T-helper 2 cell (primary cell): ENCODE results near the gene RFX2.

ENCODE experiments used
- DNase-seq, 5 experiments: peaks; one replicate each; pipeline versions ENCODE4 v3.0.0 to v3.0.0-alpha.2; 2012 to 2022

The RFX2 gene

DNA sequence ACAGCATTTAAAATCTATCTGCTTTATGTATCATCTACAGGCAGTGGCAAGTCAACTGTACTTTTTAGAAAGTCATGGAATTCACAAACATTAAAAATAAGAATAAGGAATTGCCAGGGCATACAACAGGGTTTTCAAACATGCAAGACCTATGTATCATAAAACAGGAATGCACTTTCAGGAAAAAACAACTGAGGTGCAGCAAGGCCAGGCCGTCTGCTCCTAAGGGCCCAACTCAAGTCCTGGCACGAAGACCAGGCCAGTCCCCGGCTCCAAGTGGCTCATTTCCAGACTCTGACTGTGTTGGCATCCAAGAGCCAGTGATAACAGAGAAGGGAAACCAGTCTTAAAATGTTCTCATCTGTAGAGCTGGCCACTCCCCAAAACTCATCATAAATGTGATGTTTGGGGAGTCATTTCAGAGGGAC, 7.1 kb downstream of the RFX2 start:
- no peak for DNase-seq

DNA sequence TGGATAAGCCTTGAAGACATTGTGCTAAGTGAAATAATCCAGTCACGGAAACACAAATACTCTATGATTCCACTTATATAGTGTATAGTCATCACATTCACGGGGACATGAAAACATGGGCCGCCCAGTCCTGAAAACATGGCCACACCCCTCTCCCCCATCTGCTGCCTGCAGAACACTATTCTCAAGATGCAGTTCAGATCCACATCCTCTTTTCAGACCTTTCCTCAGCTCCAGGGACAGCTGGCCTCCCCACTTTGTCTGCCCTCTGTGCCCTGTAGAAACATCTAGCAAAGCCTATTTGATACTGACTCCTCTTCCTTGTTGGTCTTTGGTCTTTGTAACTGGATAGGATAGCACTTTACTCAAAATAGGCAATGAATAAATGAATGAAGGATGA, 8.3 kb downstream of the RFX2 start:
- DNase-seq = no peak

DNA sequence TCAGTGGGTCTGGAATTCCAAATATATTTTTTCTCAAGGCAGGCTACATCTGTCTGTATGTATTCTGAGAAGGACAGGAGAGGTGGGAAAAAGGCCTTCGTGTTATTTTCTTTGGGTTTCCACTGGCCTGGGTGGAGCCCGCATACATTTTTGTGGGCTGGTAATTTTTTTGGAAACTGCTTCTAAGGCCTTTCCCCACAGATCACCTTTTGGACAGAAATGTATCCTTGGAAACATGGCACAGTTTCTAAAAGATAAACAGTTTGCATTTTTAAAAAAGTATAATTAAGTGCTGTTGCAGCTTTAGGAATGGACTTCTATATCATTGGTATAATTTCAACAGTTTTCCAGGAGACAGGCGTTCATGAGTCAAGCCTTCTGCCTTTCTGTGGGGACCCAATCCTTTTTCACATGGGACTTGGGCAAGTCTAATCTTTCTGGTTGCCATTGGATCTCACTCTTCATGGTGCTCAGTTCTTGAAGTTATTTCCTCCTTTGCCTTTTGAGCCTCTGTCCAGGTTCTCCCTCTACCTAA, 8.9 kb downstream of the RFX2 start:
- DNase-seq = no peak

DNA sequence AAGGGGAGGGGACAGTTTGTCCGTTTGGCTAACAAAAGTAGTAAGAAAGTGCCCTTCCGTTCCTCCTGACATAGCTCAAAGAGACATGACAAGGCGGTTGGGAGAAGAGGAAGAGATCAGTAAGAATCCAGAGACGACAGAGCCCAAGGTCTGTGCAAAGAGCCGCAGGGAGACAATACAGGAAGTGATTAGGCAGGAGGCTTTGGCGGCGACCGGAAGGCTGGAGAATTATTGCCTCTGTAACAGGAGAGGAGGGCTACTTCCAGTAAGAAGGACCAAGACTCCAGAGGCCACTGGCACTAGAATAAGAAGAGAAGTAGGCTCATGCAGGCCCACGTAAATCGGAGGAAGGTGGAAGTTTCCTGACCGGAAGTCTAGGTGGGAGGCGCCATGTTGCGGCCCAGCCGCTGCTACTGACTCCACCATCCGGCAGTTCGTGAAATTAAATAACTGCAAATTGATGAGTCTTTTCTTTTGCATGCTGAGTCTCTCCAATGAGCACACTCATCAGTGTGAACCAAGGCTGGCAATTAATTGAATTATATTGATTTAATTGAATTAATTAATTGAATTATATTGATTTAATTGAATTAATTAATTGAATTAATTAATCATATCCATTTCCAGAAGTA, 9.9 kb downstream of the RFX2 start:
- peak in 2 of 5 experiments; percentile 2 to 46 for DNase-seq

DNA sequence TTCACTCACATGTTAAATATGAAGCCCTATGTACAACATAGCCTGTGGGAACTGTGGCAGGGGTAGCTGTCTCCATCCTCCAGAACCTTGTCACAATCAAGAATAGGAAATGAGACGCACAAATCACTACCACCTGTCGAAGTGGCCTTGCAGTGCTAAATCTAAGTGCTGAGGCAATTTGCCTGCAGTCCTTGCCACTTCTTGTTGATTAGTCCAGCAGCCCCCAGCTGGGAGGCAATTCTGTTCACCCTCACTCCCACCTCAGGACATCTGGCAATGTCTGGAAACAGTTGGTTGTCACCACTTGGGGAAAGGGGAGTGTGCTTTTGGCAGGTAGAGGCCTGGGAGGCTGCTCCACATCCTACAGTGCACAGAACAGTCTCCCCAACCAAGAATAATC, 10.7 kb downstream of the RFX2 start:
- no peak for DNase-seq

DNA sequence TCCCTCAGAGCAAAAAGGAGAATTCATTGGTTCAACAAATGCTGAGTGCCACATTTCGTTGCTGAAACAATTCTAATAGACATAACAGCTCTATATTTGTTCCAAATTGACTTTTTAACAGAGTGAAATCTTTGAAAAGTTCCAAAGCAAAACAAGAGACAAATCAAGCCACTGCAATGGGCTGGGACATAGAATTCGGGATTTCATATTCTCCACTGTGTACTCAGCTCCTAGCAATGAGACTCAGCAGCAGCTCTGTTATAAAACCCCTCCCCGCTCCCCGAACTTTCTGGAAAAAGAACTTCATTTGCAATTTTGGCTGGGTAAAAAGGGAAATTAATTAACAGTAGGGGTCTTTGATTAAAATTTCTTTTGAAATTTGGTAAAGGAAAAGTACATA, 11.3 kb downstream of the RFX2 start:
- DNase-seq = no peak

DNA sequence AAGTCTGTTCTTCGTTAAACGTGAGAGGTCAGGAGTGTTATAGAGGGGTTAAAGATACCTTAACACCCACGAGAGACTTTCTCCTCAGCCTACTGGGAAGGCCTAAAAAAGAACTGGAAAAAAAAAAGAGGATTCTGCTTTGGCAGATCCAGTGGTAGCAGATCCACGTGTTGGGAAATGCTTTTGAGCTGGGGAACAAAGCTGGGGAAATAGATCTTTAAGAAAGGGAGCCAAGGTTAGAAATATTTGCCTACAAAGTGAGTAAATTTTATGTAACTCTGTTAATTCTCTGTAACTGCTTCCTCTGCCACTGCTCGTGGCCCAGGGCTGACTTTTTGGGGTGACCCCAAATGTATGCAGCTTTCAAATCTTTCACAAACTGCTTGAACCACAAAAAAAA, 11.7 kb downstream of the RFX2 start:
- no peak for DNase-seq

DNA sequence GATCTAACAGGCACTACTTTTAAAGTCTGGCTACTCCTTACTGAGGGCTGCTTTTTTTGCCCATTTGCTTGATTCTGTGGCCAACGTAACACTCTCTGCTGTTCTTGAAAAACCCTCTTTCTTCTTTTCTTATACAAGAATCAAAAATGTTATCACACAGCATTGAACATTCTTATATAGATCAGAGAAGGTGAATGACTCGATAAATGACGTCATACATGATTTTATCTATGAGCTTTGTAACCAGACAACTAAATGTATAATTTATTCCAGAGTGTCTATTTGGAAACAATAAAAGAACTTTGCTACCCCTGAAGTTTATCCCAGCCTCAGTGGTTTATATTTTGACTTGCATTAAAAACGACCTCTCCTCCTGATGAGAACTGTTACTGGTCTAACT, 12.4 kb downstream of the RFX2 start:
- DNase-seq = no peak

DNA sequence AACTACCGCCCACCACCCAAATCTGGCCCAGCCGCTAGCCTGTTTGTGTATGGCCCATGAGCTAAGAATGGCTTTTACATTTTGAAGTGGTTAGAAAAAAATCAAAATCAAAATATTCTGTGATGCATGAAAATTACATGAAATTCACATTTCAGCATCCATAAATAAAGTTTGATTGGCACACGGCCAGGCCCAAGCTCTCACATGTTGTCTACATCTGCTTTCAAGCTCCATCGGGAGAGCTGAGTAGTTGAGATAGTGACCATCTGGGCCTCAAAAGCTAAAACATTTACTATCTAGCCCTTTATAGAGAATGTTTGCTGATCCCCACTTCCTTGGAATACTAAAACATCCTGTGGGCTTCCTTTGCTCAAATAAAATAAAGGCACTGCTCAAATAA, 14.5 kb downstream of the RFX2 start:
- DNase-seq = no peak

DNA sequence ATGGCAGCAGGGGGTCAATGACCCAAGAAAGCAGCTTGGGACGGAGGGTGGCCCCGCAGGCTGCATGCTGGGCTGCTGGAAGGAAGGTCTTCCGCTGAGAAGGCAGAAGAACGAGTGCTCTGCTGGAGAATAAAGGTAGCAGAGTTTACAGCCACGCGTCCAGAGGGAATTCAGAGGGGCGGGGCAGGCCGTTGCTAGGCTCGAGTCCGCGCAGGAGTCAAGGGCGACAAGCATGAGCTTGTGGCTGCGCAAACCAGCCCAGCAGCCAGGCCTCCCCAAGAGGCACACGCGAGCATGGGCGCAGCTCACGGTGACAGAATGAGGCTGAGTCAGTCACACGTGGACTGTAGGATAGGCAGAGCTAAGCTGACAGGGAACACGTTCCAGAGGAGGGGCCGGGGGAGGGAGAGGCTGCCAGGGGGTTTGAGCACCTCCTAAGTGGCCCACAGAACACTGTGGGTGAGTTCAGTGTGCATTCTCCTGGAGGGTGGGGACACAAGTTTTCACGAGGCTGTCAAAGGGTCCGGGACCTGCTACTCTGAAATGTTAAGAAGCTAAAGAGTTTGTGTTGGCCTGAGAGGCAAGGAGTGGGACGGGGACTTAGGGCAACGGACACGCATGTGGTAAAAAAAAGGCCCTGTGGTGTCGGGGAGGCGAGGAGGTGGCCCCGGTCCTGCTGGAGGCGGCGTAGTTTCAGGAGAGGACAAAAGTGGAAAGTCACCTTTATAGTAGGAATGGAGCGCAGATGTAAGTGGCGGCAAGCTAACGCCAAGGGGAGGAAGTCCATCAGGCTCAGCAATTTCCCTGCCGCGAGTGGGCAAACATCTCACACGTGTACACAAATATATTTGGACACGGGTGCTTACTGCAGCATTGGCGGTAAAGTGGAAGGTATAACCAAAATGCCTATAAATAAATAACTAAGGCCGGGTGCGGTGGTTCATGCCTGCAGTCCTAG, 17.7 kb downstream of the RFX2 start:
- no peak for DNase-seq

DNA sequence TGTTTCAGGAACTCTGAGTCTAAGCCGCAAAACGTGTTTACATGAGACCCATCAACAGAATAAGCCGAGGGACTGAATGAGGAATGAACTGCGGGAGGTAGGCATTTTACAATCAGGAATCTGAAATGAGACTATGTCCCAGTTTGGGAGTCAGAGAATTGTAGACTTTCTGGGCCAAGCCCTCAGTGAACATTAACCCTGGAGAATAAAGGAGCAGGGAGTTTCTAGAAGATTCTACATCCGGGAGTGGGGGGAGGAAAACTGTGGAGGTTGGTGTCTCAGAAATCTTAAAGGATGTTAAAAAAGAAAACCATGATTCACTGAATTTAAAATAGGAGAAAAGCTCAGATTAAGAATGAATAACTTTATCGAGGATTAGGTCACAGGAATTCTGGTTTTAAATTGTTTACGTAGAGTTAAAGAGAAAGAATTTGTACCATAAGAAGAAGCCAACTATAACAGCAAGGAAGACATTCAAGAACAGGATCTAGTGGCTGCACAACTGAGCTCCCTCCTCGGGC, 18.5 kb downstream of the RFX2 start:
- no peak for DNase-seq

DNA sequence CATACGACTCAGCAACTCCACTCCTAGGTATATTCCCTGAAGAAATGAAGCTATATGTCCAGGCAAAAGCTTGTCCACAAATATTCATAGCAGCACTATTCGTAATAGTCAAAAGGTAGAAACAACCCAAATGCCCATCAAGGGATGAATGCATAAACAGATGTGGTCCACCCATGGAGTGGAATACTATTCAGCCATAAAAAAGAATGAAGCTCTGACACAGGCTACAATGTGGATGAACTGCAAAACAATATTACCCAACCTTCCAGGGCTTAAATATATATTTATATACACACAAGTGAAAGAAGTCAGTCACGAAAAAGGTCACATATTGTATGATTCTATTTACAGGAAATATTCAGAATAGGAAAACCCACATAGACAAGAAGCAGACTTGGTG, 19.7 kb downstream of the RFX2 start:
- DNase-seq = no peak

DNA sequence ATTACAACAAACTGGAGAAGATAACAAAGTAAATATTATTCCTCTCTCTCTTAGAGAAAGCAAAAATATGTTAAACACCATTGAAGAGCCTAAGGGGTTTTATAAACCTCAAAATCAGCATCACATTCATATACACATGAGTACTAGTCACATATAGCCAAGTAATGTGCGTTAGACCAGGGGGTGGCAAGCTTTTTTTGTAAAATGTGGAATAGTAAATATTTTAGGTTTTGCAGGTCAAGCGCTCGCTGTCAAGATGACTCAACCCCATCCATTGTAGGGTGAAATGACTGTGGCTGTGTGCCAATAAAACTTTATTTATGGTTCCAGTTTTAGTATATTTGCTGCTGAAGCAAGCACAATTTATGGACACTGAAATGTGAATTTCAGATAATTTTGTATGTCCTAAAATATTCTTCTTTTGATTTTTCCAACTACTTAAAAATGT, 21.7 kb downstream of the RFX2 start:
- DNase-seq = no peak

DNA sequence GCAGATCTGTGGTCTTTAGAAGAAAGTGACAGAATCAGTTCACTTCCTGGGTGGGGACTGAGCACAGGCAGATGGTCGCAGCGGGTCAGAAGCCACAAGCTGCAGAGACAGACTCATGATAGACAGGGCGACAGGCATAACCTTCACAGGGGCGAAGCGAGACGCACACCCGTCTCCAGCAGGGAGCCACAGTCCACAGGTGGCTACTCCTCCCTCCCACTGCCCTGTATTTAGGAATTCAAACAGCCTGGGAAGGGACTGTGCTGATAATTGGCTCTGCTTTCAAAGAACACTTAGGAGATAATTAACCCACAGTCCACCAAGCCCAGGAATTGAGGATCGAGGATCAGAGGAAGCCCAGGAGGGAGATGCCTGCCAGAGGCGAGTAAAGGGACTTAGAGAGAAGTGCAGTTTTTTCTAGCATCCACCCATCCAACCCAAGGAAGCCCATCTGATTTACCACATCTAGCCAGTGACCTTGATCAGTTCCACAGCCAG, 23.2 kb downstream of the RFX2 start:
- peak in 2 of 5 experiments; percentile 22 to 32 for DNase-seq

DNA sequence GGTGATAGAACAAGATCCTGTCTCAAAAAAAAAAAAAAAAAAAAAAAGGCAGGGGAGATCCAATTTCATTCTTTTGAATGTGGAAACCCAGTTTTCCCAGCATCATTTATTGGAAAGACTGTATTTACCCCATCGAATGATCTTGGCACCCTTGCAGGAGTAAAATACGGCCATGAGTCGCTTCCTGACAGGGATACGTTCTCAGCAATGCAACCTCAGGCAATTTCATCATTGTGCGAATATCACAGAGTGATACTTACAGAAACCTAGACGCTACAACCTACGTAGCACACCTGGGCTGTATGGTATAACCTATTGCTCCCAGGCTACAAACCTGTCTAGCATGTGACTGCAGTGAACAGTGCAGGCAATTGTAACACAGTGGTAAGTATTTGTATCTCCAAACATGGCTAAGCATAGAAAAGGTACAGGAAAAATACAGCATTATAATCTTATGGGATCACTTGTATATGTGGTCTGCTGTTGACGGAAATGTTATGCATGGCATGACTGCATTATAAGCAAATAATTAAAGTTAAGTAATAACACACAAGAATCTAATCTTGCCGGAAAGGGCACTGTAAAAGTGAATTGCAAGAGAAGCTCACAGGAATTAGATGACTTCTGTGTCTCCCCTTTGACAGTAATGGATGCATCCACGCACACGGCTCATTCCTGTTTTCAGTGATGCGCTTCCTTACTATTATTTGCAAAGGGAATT, 24.1 kb downstream of the RFX2 start:
- no peak for DNase-seq

DNA sequence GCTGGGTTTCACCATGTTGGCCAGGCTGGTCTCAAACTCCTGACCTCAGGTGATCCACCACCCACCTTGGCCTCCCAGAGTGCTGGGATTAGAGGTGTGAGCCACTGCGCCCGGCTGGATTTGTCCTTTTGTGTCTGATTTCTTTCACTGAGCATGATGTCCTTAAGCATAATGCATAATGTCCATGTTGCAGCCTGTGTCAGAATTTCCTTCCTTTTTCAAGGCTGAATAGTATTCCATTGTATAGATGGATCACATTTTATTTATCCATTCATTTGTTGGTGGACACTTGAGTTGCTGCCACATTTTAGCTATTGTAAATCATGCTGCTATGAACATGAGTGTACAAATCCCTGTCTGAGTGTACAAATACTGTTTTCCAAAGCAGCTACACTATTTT, 25.5 kb downstream of the RFX2 start:
- no peak for DNase-seq

DNA sequence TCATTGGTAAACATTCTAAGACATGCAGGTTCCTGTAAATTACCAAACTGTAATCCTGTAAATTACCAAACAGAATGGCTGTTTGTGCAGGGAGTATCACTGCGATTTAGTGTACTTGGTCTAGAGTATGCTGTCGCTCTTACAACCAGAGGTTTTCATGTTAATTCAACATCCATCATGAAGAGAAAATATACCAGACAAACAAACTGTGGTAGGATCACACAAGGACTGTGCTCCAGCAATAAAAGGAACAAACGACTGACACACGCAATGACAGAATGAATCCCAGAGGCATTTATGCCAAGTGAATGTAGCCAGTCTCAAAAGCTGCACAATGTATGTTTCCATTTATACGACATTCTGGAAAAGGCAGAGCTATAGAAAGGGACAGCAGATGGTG, 31.2 kb downstream of the RFX2 start:
- DNase-seq = no peak

DNA sequence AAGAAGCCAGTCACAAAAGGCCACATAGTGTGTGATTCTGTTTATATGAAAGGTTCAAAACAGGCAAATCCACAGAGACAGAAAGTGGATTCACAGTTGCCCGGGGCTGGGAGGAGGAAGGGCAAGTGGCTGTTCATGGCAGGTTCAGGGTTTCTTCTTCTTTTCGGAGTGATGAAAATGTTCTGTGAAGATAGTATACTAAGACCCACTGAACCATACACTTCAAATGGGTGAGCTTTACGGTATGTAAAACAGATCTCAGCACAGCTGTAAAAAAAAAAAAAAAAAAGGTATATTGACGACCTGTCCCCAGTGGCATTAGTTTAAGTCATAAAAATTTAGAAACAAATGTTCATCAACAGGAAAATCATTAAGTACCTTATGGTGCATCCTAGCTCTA, 32.2 kb downstream of the RFX2 start:
- DNase-seq = no peak

DNA sequence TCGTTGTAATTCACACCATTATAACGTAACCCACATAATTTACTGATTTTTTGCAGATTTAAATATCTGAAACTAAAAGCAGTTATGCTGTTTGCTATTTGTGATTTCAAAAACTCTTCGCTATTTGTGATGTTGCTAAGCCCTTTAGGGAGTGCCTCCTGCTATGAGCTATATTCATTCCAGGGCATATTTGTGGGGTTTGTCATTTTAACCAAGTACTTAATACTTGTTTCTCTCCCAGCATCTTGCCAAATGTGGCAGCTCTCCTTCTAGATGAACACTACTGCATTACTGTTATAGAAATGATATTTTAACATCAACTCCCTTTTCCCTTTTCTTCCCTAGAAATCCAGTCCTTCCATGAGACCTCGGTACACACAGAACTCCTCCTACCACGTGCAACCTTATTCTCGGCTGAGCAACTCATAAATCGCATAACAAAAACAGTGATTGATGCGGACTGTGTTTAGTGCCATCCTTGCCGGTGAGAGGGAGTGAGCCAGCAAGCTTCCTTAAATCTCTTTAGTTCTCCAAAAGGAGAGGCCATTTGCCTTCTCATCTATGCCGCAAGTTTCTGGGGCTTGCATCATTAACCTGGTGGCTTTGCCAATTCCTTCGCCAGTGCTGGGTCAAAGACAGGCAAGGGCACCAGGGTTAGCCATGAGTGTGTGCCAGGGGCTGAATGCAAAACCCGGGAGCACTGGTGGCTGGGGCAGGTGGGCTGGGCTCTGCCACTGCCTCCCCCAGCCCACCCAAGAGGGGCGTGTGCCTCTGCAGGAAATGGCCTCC, 33.4 kb downstream of the RFX2 start:
- DNase-seq = no peak

DNA sequence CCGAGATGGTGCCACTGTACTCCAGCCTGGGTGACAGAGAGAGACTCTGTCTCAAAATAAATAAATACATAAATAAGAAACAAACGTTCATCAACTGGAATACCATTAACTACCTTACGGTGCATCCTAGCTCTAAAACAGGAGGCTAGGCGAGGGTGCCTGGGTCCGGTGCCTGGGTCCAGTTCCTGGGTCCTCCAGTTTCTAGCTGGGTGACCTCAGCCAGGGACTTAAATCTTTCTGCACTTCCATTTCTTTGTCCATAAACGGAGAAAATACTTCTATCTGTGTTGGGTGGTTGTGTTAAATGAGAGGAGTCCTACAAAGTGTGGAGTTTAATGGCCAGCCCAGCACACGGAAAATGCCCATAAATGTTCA, 34.0 kb downstream of the RFX2 start:
- DNase-seq = no peak

DNA sequence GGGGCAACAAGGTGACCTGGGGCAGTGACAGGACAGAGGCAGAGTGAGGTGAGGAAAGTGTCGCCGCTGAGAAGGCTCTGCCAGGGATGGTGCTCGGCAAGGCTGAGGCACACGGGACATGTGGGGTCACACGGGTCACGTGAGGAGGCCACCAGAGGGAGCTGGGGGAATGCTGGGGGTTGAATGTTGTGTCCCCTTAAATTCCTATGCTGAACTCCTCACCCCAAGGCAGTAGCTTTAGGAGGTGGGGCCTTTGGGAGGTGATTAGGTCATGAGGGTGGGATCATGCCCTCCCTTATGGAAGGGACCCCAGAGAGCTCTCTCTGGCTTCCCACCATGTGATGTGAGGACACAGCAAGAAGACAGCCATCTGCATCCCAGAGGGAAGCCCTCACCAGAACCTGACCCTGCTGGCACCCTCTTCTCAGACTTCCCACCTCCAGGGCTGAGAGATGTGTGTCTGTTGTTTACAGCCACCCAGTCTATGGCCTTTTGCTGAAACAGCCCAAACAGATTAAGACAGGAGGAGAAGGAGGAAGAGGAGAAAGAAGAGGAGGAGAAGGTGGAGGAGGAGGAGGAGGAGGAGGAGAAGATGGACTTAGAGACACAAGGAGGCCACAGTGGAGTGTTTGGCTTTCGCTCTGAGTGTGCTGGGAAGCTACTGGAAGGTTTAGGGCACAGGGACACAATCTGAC, 35.4 kb downstream of the RFX2 start:
- no peak for DNase-seq
